ENCODE results near the gene ALOX5AP.

DNA sequence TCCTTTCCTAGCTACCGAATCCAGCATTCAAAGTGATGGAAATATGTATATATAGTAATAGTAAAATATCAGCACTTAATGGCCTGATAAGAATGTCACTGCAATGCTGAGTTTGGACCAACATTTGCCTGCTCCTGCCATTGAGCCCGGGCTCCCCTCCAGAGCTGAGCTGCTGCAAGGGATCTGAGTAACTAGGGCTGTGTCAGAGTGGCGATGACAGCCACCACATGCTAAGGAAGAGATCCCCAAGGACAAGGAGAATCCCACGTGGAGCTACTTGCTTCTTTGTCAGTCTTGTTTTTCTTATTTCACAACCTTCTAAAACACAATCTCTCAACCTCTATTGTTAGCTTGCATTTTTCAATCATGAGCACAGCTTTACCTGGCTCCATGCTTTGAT is 19.5 kb upstream of the ALOX5AP start:
- TF ChIP-seq, protein P1, sequence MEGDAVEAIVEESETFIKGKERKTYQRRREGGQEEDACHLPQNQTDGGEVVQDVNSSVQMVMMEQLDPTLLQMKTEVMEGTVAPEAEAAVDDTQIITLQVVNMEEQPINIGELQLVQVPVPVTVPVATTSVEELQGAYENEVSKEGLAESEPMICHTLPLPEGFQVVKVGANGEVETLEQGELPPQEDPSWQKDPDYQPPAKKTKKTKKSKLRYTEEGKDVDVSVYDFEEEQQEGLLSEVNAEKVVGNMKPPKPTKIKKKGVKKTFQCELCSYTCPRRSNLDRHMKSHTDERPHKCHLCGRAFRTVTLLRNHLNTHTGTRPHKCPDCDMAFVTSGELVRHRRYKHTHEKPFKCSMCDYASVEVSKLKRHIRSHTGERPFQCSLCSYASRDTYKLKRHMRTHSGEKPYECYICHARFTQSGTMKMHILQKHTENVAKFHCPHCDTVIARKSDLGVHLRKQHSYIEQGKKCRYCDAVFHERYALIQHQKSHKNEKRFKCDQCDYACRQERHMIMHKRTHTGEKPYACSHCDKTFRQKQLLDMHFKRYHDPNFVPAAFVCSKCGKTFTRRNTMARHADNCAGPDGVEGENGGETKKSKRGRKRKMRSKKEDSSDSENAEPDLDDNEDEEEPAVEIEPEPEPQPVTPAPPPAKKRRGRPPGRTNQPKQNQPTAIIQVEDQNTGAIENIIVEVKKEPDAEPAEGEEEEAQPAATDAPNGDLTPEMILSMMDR (IDR thresholded peaks at IDR 0.05), result no peak
- no peak for TF ChIP-seq POLR2A (IDR thresholded peaks at IDR 0.05; ENCODE audit: low read depth)
